Midbrain (tissue), 1 donor: ENCODE results near the gene ARMC12.

ENCODE experiments used
- DNase-seq: peaks from one replicate; lab custom pipeline; 2025; lab: John Stamatoyannopoulos, UW

The ARMC12 gene

GRCh38 chr6:35776364-35777215 lies 39.8 kb downstream of the ARMC12 start, which contains the start of gene CLPSL2:
CLPSL2 (plus strand) TSS chr6:35776598; CDS start chr6:35776619, 21 bp downstream.
- DNase-seq: no peak

- no peak for DNase-seq
Observed at GRCh38 chr6:35777356-35778102, 40.7 kb downstream of the ARMC12 start.

- DNase-seq: no peak
Observed at GRCh38 chr6:35778437-35778836, 41.6 kb downstream of the ARMC12 start.

GRCh38 chr6:35780719-35781118 lies 43.9 kb downstream of the ARMC12 start, which contains the start of gene CLPSL1:
CLPSL1 (plus strand) TSS chr6:35781019; CDS start chr6:35781111, 92 bp downstream.
- DNase-seq: no peak

- no peak for DNase-seq
Observed at GRCh38 chr6:35781290-35781689, 44.5 kb downstream of the ARMC12 start.

- no peak for DNase-seq
Observed at GRCh38 chr6:35782424-35782823, 45.6 kb downstream of the ARMC12 start.

- DNase-seq: no peak
Observed at GRCh38 chr6:35784200-35784599, 47.4 kb downstream of the ARMC12 start.

GRCh38 chr6:35786272-35786671 lies 49.4 kb downstream of the ARMC12 start:
- no peak for DNase-seq

- no peak for DNase-seq
Observed at GRCh38 chr6:35786810-35787209, 50.0 kb downstream of the ARMC12 start.

- DNase-seq: no peak
Observed at GRCh38 chr6:35787266-35788218, 50.7 kb downstream of the ARMC12 start.

GRCh38 chr6:35788423-35788982 lies 51.7 kb downstream of the ARMC12 start:
- no peak for DNase-seq

- DNase-seq: no peak
Observed at GRCh38 chr6:35790683-35791082, 53.9 kb downstream of the ARMC12 start.

- no peak for DNase-seq
Observed at GRCh38 chr6:35794536-35795452, 58.0 kb downstream of the ARMC12 start.

- no peak for DNase-seq
Observed at GRCh38 chr6:35795453-35796071, 58.7 kb downstream of the ARMC12 start.

- DNase-seq: no peak
Observed at GRCh38 chr6:35796236-35796635, 59.4 kb downstream of the ARMC12 start.

GRCh38 chr6:35797837-35798526 lies 61.1 kb downstream of the ARMC12 start:
- DNase-seq: no peak
